Measurements from ENCODE around the gene HNF1A. TPM values are rescaled to one million over a fixed set of nuclear protein-coding genes. Genes with fewer than 3 reads are reported as not detected.

The HNF1A gene
- total and polyA plus RNA-seq, 2 of the 13 experiments (the other 11 are each of a cell fraction or from before 2014, with no cell fraction given): 13.4 to 34.7 TPM

DNA sequence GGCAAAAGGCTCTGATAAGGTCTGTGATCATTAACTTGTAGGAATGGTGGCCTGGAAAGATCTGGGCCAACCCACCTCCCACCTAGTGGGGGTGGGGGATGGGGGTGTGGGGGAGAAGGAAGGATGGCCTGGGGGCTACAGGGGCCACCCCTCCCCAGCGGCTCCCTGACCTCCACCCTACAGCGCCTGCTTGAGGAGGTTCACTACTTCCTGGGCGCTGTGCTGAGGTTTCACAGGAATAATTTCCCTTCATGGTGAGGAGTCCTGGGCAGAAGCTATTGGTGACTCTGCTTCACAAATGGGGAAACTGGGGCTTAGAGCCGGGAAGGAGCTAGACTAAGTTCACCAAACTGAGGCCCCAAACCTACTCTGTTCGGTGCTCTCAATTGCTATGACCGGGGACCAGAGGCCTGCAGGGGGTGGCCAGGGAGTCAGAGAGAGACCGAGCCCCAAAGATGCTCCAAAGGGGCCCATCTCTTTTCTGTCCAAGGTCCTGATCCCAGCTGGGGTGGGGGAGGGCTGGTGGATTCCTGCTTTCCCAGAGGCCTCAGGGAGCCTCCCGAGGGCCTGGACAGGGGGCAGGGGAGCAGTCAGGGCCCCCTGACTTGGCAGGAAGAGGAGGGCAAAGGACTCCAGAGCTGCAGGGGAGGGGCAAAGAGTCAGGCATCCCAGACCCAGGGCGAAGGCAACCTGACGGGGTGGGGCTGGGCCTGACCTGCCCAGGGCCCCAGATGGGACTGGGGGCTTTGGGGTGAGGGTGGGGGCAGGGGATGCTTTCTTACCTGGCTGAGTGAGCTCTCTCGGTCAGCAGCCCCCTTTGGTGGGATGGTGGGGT, 1.7 kb downstream of the HNF1A start:
- Histone ChIP-seq H3K4me1 (ENCODE audit: insufficient read depth, low read length) (peaks cover 66% of the 10 kb centered on the region), H3K27ac (ENCODE audit: extremely low read length, insufficient read depth, low read length) (peak overlapping the region; percentile 100), H3K9ac (ENCODE audit: insufficient read depth, low read depth, low read length) (peak overlapping the region; percentile 99), H3K79me2 (ENCODE audit: insufficient read depth, low read length) (peaks cover 76% of the 10 kb centered on the region), H4K20me1 (ENCODE audit: insufficient read depth, low read length) (no peaks in the 10 kb centered on the region), H3K4me3 (replicated peaks in 1 of 3; ENCODE audit: insufficient read depth in 1 of 3, low read depth in 2 of 3, low read length in 3 of 3) (peak overlapping the region; percentile 90 to 98 (median 98)), H2AFZ (ENCODE audit: low read length) (no peak overlapping the region), H3K36me3 (replicated peaks in 1 of 2; ENCODE audit: control insufficient read depth in 1 of 2, insufficient read depth in 2 of 2, low read length in 2 of 2) (peaks cover 3 to 12% of the 10 kb centered on the region in 2 experiments; a peak in 3 of 5 replicates), H3K9me3 (ENCODE audit: low read length) (no peaks in the 10 kb centered on the region), H3K27me3 (ENCODE audit: control insufficient read depth in 1 of 2, insufficient read depth in 2 of 2, low read length in 2 of 2) (no peaks in the 10 kb centered on the region; a peak in 1 of 5 replicates), H3K4me2 (ENCODE audit: low read depth, low read length) (peak overlapping the region; percentile 93)
- ChIA-PET POLR2A (interaction anchor here (0.6 to 6.9 kb wide), 27 partner anchors 8 to 753 kb away, joined by 3 to 176 read pairs (median 4); partner anchors contain the start of genes ACADS, POP5, RNU4-2 and SPPL3), CTCF (ENCODE audit: low intra/inter-chr PET ratio, low total read pairs) (no interaction called here)
- in situ Hi-C loops (cut with HindIII; ENCODE audit: extremely low pct_ligation_motif_present, low pct_unique_long_range_greater_than_20kb): no loop called here
- WGBS (ENCODE audit: low lambda C conversion rate): 0% methylated on average over 4 of the region's 11 CpGs
- DNase-seq (ENCODE audit: low spot score): peak; percentile 86
- no TSS peak for BruUV-seq (replicated peaks)
- intact Hi-C loops (cut with micrococcal nuclease; ENCODE audit: unreplicated experiment): loop anchor here (10.0 kb wide), 1 partner anchor 75 kb away; the partner anchor contains the start of gene SPPL3
- peak; percentile 75 for ATAC-seq
- peak; percentile 12 for FAIRE-seq
- TF ChIP-seq ZNF713 (CRISPR knock-in tag; IDR thresholded peaks at IDR 0.05): 0 out of 2 replicates have a peak, but pooled peaks have one; percentile 68
- TF ChIP-seq ERF (CRISPR knock-in tag; IDR thresholded peaks at IDR 0.05): peak; percentile 30; the same call in 1 of the 2 replicates
- no peak for TF ChIP-seq ATM (IDR thresholded peaks at IDR 0.05; ENCODE audit: borderline replicate concordance)
- TF ChIP-seq, protein P1, sequence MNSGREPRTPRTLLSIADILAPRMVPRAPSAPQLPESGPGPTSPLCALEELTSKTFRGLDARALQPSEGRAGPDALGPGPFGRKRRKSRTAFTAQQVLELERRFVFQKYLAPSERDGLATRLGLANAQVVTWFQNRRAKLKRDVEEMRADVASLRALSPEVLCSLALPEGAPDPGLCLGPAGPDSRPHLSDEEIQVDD (CRISPR knock-in tag; IDR thresholded peaks at IDR 0.05; ENCODE audit: borderline replicate concordance): no peak
- 0 out of 2 replicates have a peak, but pooled peaks have one; percentile 12 for TF ChIP-seq SAFB2 (CRISPR knock-in tag; IDR thresholded peaks at IDR 0.05; ENCODE audit: borderline replicate concordance, low read depth)
- TF ChIP-seq MIXL1 (CRISPR knock-in tag; IDR thresholded peaks at IDR 0.05): no peak
- TF ChIP-seq CBX2 (IDR thresholded peaks at IDR 0.05; ENCODE audit: low read depth, low read length): no peak
- no peak for TF ChIP-seq CBX2 (CRISPR knock-in tag; IDR thresholded peaks at IDR 0.05; ENCODE audit: low read depth)
- no peak for TF ChIP-seq ZNF17 (CRISPR knock-in tag; IDR thresholded peaks at IDR 0.05)
- peak; percentile 68 for TF ChIP-seq SRSF1 (optimal IDR thresholded peaks at IDR 0.05; ENCODE audit: low read depth, low read length)
- TF ChIP-seq, protein P2, sequence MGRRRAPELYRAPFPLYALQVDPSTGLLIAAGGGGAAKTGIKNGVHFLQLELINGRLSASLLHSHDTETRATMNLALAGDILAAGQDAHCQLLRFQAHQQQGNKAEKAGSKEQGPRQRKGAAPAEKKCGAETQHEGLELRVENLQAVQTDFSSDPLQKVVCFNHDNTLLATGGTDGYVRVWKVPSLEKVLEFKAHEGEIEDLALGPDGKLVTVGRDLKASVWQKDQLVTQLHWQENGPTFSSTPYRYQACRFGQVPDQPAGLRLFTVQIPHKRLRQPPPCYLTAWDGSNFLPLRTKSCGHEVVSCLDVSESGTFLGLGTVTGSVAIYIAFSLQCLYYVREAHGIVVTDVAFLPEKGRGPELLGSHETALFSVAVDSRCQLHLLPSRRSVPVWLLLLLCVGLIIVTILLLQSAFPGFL (CRISPR knock-in tag; IDR thresholded peaks at IDR 0.05): no peak
- TF ChIP-seq RFX1 (IDR thresholded peaks at IDR 0.05): no peak
- TF ChIP-seq GFI1 (CRISPR knock-in tag; IDR thresholded peaks at IDR 0.05; ENCODE audit: borderline replicate concordance): peak; percentile 64; the same call in 1 of the 2 replicates
- TF ChIP-seq PTBP1 (IDR thresholded peaks at IDR 0.05; ENCODE audit: low read depth, low read length, poor library complexity, severe bottlenecking): no peak
- no peak for TF ChIP-seq ZNF652 (CRISPR knock-in tag; IDR thresholded peaks at IDR 0.05; ENCODE audit: borderline replicate concordance, low read depth)
- TF ChIP-seq HNRNPK (IDR thresholded peaks at IDR 0.05; ENCODE audit: low read depth, low read length, poor library complexity, severe bottlenecking): no peak
- no peak for TF ChIP-seq ZNF773 (CRISPR knock-in tag; IDR thresholded peaks at IDR 0.05; ENCODE audit: borderline replicate concordance)
- TF ChIP-seq EP300 (IDR thresholded peaks at IDR 0.05; ENCODE audit: low read depth in 2 of 2, low read length in 2 of 2): peak; percentile 36 to 76; a peak in 2 of 4 replicates
- peak; percentile 79 for TF ChIP-seq EP300 (CRISPR knock-in tag; IDR thresholded peaks at IDR 0.05; ENCODE audit: borderline replicate concordance)
- no peak for TF ChIP-seq KDM4B (CRISPR knock-in tag; IDR thresholded peaks at IDR 0.05)
- TF ChIP-seq HDAC6 (IDR thresholded peaks at IDR 0.05; ENCODE audit: low read depth, low read length): no peak
- no peak for TF ChIP-seq ZNF468 (CRISPR knock-in tag; IDR thresholded peaks at IDR 0.05)
- no peak for TF ChIP-seq MBNL3 (CRISPR knock-in tag; conservative IDR thresholded peaks at IDR 0.05)
- no peak; the same call in 1 of the 2 replicates for TF ChIP-seq SALL2 (CRISPR knock-in tag; IDR thresholded peaks at IDR 0.05)
- TF ChIP-seq TEAD2 (CRISPR knock-in tag; IDR thresholded peaks at IDR 0.05): no peak
- no peak for TF ChIP-seq CC2D1A (CRISPR knock-in tag; IDR thresholded peaks at IDR 0.05)

Data from HepG2 (cell line).